ENCODE results near the gene TFDP2. TPM values are rescaled to one million over a fixed set of nuclear protein-coding genes. Genes with fewer than 3 reads are reported as not detected.
"Not testable (repeated sequence)": the region's sequence is repeated elsewhere in the genome, so short reads cannot be mapped to it uniquely, and the experiment has no call there.

TFDP2 gene
- total RNA-seq, 2 experiments from 2014 or later, result 21.2 to 22.8 TPM

DNA sequence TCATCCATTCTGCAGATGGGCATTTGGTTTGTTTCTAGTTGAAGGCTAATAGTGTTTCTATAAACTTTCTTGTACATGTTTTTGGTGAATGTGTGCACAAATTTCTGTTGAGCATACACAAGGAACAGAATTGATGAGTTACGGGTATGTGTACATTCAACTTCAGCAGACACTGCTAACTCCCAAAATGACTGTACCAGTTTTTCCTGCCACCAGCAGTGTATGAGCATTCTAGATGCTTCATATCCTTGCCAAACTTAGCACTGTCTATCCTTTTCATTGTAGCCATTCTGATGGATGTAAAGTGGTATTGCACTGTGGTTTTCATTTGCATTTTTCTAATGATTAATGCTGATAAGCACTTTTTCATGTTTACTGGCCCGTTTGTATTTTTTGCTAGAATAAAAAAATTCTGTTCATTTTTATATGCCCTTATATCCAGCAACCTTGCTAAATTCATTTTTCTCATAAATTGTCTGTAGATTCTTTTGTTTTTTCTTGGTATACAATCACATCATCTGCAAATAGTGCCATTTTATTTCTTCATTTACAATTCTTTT lies 162.7 kb downstream of the TFDP2 start:
- ChIA-PET POLR2A (no interaction called here), CTCF (interaction anchor here (0.6 kb wide), 1 partner anchor 31 kb away, joined by 3 read pairs; no protein-coding TSS in a partner anchor)
- DNase-seq, result no peak
- H3K27ac Mint-ChIP-seq, result no peak overlapping the region
- H3K9me3 Mint-ChIP-seq, result no peaks in the 10 kb centered on the region
- peaks cover 2% of the 10 kb centered on the region for H3K4me1 Mint-ChIP-seq
- no peaks in the 10 kb centered on the region for H3K27me3 Mint-ChIP-seq
- H3K36me3 Mint-ChIP-seq (ENCODE audit: low read depth), result no peaks in the 10 kb centered on the region
- no peak overlapping the region for H3K4me3 Mint-ChIP-seq

DNA sequence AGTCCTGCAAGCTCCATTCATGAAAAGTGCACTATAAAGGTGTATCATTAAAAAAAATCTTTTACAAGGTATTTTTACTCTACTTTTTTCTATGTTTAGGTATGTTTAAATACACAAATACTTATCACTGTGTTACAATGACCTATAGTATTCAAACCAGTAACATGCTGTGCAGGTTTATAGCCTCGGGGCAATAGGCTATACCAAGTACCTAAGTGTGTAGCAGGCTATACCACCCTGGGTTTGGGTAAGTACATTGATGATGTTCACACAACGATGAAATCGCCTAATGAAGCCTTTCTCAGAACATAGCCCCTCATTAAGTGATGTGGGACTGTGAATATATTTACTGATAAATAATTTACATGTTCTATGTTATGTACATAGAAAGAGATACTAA lies 168.3 kb downstream of the TFDP2 start:
- ChIA-PET CTCF (interaction anchor here (0.8 kb wide), 1 partner anchor 242 kb away, joined by 3 read pairs; no protein-coding TSS in a partner anchor), POLR2A (no interaction called here)
- Mint-ChIP-seq H3K4me1 (no peaks in the 10 kb centered on the region), H3K27ac (no peak overlapping the region), H3K36me3 (ENCODE audit: low read depth) (no peaks in the 10 kb centered on the region), H3K4me3 (no peak overlapping the region), H3K27me3 (no peaks in the 10 kb centered on the region), H3K9me3 (no peaks in the 10 kb centered on the region)
- DNase-seq, result no peak

DNA sequence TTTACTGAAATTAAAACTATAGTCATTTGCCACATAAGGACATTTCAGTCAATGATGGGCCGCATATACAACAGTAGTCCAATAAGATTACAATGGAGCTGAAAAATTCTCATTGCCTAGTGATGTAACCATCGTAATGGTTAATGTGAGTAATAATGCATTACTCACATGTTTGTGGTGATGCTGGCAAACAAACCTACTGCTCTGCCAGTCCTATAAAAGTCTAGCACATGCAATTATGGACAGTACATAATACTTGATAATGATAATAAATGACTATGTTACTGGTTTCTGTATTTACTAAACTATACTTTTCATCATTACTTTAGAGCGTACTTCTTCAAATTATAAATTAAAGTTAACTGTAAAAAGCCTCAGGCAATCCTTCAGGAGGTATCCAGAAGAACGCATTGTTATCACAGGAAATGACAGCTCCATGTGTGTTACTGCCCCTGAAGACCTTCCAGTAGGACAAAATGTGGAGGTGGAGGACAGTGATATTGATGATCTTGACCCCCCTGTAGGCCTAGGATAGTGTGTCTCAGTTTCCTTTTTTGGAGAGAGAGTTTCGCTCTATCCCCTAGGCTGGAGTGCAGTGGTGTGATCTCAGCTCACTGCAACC lies 170.2 kb downstream of the TFDP2 start:
- Mint-ChIP-seq H3K4me1 (no peaks in the 10 kb centered on the region), H3K4me3 (no peak overlapping the region), H3K27me3 (no peaks in the 10 kb centered on the region), H3K36me3 (ENCODE audit: low read depth) (no peaks in the 10 kb centered on the region), H3K27ac (no peak overlapping the region), H3K9me3 (no peaks in the 10 kb centered on the region)
- POLR2A ChIA-PET, result no interaction called here
- no peak for DNase-seq
- CTCF ChIA-PET, result interaction anchor here (0.5 to 0.6 kb wide), 2 partner anchors 13 to 334 kb away, joined by 3 read pairs; no protein-coding TSS in a partner anchor

DNA sequence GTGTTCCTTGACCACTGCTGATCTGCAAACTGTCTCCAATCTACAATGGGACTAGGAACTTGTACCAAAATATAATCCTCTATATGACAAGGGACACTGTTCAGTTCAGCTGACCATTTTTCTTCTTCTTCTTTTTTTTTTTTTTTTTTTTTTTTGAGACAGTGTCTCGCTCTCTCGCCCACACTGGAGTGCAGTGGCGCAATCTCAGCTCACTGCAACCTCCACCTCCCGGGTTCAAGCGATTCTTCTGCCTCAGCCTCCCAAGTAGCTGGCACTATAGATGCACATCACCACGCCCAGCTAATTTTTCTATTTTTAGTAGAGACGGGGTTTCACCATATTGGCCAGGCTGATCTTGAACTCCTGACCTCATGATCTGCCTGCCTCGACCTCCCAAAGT lies 174.6 kb downstream of the TFDP2 start:
- CTCF ChIA-PET, result interaction anchor here (0.7 kb wide), 1 partner anchor 12 kb away, joined by 3 read pairs; no protein-coding TSS in a partner anchor
- H3K27ac Mint-ChIP-seq; H3K4me1 Mint-ChIP-seq; H3K36me3 Mint-ChIP-seq (ENCODE audit: low read depth); H3K27me3 Mint-ChIP-seq; DNase-seq; H3K9me3 Mint-ChIP-seq; H3K4me3 Mint-ChIP-seq; POLR2A ChIA-PET: not testable (repeated sequence)

DNA sequence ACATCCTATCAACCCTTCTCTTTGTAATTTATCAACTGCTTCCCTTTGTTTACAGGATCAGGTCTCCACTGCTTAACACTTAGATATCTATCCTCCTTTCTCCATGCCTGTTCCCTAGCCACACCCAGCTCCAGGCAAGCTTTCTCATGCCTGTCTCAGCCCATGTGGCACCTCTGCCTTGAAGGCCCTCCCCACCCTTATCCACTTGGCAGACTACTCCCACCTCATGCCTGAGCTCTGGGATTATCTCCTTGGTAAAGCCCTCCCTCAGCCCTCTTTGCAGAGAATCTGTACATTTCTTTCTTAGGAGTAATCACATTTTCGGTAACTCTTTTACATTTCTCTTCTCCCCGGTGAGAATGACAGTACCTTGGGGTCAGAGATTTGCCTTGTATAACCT lies 176.9 kb downstream of the TFDP2 start:
- POLR2A ChIA-PET, result no interaction called here
- H3K9me3 Mint-ChIP-seq, result no peaks in the 10 kb centered on the region
- no peaks in the 10 kb centered on the region for H3K27me3 Mint-ChIP-seq
- H3K27ac Mint-ChIP-seq, result no peak overlapping the region
- DNase-seq, result no peak
- no peaks in the 10 kb centered on the region for H3K36me3 Mint-ChIP-seq (ENCODE audit: low read depth)
- CTCF ChIA-PET, result no interaction called here
- peaks cover 2% of the 10 kb centered on the region for H3K4me1 Mint-ChIP-seq
- no peak overlapping the region for H3K4me3 Mint-ChIP-seq

DNA sequence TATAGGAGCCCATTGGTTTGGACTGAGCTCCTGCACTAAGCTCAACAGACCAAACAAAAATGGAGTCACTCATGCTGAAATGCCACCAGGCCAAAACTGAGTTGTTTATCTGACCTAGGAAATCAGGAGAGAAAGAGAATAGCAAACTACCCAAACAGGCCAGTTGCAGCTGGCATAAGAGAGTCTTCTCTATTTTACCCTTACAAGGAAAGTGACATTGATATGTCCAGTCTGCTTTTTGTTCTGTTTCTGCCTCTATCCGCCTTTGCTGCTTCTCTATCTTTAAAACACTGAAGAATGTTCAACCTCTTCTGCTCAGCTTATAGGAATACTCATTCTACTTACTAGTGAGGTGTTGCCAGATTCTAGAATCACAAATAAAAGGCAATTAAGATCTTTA lies 177.8 kb downstream of the TFDP2 start:
- Mint-ChIP-seq H3K4me1 (peaks cover 2% of the 10 kb centered on the region), H3K4me3 (no peak overlapping the region), H3K27ac (no peak overlapping the region), H3K36me3 (ENCODE audit: low read depth) (no peaks in the 10 kb centered on the region), H3K27me3 (no peaks in the 10 kb centered on the region), H3K9me3 (no peaks in the 10 kb centered on the region)
- CTCF ChIA-PET, result no interaction called here
- DNase-seq, result no peak
- POLR2A ChIA-PET, result no interaction called here

DNA sequence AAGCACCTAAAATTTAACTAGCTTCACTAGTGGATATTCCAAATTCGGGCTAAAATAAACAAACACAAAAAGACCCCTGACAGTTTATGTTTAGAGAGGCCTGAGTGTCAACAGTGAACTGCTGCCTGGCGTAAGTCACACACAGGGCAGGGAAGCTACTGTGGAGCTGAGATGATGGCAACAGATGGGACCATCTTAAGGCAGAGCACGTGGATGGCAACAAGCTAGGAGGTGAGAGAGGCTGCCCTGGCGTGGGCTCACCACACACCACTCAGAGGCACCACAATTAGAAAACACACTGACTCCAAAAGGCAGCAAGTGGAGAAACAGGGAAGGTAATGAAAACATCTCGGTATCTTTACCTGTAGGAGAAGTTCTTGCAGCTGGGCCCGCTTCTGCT lies 179.6 kb downstream of the TFDP2 start:
- H3K4me3 Mint-ChIP-seq, result no peak overlapping the region
- H3K27me3 Mint-ChIP-seq, result no peaks in the 10 kb centered on the region

DNA sequence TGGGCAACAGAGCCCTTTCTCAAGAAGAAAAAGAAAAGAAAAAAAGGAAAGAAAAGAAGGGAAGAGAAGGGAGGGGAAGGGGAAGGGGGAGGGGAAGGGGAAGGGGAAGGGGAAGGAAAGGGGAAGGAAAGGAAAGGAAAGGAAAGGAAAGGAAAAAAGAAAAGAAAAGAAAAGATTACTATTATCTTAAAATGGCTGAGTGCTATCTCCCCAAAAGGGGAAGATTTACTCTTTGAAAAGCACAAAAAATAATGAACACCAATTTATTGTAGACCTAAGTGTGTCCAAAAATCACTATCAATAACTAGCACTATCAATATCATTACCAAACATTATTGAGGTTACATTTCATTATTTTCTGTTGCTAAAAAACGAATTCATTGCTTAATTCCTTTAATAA lies 183.9 kb downstream of the TFDP2 start:
- CTCF ChIA-PET, result interaction anchor here (1.0 to 1.4 kb wide), 2 partner anchors 37 to 223 kb away, joined by 3 read pairs; no protein-coding TSS in a partner anchor
- Mint-ChIP-seq H3K36me3 (ENCODE audit: low read depth) (no peaks in the 10 kb centered on the region), H3K27me3 (no peaks in the 10 kb centered on the region)

More for the DNA sequence above, 179.6 kb downstream of the TFDP2 start:
- Mint-ChIP-seq H3K36me3 (ENCODE audit: low read depth) (no peaks in the 10 kb centered on the region), H3K27ac (no peak overlapping the region), H3K9me3 (no peaks in the 10 kb centered on the region), H3K4me1 (peaks cover 2% of the 10 kb centered on the region)
- POLR2A ChIA-PET, result no interaction called here
- DNase-seq, result no peak
- CTCF ChIA-PET, result no interaction called here

DNA sequence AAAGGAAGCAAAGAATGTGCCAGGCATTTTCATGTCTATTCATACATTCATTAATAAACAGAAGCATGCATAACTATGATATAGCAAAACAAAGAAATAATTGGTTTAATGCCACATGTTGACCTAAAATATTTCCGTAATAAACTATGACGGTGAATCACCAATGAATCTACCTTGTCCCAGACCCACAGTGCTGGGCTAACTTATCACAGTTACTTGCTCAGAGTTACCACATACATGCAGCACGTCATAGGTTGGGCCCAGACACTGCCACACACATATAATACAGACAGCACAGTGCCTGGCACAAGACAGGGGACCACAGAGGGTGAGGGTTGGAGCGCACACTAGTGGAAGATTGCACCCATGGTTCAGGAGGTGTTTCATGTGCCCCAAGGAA lies 186.0 kb downstream of the TFDP2 start:
- Mint-ChIP-seq H3K36me3 (ENCODE audit: low read depth) (peaks cover 3% of the 10 kb centered on the region), H3K27me3 (no peaks in the 10 kb centered on the region), H3K4me1 (peaks cover 2% of the 10 kb centered on the region), H3K9me3 (no peaks in the 10 kb centered on the region), H3K4me3 (no peak overlapping the region), H3K27ac (no peak overlapping the region)
- no peak for DNase-seq
- ChIA-PET CTCF (interaction anchor here (0.6 to 1.6 kb wide), 4 partner anchors 9 to 319 kb away, joined by 3 to 5 read pairs (median 4); no protein-coding TSS in a partner anchor), POLR2A (no interaction called here)

More for the DNA sequence above, 183.9 kb downstream of the TFDP2 start:
- Mint-ChIP-seq H3K27ac (no peak overlapping the region), H3K9me3 (no peaks in the 10 kb centered on the region), H3K4me3 (no peak overlapping the region), H3K4me1 (peaks cover 2% of the 10 kb centered on the region)
- POLR2A ChIA-PET, result interaction anchor here (0.7 kb wide), 1 partner anchor 73 kb away, joined by 3 read pairs; no protein-coding TSS in a partner anchor
- DNase-seq, result no peak

DNA sequence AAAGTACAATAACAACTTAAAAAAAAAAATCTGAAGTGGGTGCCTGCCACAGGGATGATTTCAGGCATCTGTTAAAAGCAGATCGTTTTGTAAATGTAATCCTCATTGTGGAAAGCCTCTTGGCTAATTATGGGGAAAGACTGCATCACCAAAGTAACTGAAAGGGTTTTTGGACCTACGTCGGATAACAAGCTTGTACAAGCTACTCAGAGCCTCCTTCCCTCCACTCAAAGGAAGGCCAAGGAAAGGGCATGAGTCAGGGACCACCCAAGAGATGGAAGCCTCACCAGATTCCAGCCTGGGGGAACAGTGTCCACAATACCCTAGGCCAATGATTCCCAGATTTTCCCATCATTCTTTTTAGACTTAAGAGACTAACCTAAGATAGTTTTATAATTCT lies 188.6 kb downstream of the TFDP2 start:
- no peaks in the 10 kb centered on the region for H3K27me3 Mint-ChIP-seq
- no peaks in the 10 kb centered on the region for H3K4me1 Mint-ChIP-seq
- H3K9me3 Mint-ChIP-seq, result no peaks in the 10 kb centered on the region
- POLR2A ChIA-PET, result no interaction called here
- peaks cover 3% of the 10 kb centered on the region for H3K36me3 Mint-ChIP-seq (ENCODE audit: low read depth)
- no peak overlapping the region for H3K27ac Mint-ChIP-seq
- CTCF ChIA-PET, result interaction anchor here (1.4 kb wide), 1 partner anchor 454 kb away, joined by 3 read pairs; no protein-coding TSS in a partner anchor
- DNase-seq, result no peak
- no peak overlapping the region for H3K4me3 Mint-ChIP-seq

DNA sequence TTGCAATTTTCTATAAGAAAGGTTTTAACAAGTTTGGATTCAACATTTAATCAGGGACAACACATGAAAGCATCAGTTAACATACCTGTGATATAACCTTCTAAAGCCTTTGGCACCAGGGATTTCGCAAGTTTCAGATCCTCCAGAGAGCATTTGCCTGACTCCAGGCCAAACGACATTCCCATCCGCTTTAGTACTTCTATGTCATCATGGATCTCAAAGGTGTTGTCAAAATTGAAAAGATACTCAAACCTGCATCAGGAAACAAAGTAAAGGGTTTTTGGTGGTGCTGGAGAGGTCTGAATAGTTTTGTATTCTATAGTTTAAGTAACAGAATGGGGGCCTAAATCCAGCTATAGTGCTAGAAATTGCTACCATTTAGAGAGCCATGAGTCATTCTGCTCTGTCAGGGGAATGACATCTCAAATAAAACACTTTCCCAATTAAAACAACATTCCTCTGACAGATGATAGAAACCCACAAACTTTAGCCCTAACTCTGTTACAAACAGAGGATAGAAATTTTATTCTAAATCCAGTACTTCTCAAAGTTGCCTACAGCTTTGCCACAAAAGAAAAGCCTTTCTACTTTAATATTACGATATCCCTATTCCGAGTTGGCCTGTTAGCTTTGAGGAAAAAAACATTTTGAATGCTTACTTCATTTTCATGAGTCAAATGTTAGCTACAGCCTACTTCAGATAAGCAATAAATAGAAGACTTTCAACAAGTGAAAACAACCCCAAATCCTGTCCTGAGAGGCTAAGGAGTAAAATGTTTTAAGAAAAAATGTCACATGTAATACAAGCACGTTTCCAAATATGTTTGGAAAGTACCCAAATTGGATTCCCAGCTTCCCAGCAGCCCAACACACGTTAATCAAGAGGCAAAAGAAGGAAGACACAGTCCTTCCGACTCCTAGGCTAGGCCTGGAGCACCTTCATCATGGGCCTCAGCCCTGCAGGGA lies 189.5 kb downstream of the TFDP2 start:
- no peak for DNase-seq
- peaks cover 3% of the 10 kb centered on the region for H3K36me3 Mint-ChIP-seq (ENCODE audit: low read depth)
- H3K4me3 Mint-ChIP-seq, result no peak overlapping the region
- H3K4me1 Mint-ChIP-seq, result peaks cover 4% of the 10 kb centered on the region
- POLR2A ChIA-PET, result no interaction called here
- H3K27ac Mint-ChIP-seq, result no peak overlapping the region
- no peaks in the 10 kb centered on the region for H3K27me3 Mint-ChIP-seq
- H3K9me3 Mint-ChIP-seq, result no peaks in the 10 kb centered on the region
- CTCF ChIA-PET, result interaction anchor here (1.4 kb wide), 1 partner anchor 455 kb away, joined by 3 read pairs; no protein-coding TSS in a partner anchor

DNA sequence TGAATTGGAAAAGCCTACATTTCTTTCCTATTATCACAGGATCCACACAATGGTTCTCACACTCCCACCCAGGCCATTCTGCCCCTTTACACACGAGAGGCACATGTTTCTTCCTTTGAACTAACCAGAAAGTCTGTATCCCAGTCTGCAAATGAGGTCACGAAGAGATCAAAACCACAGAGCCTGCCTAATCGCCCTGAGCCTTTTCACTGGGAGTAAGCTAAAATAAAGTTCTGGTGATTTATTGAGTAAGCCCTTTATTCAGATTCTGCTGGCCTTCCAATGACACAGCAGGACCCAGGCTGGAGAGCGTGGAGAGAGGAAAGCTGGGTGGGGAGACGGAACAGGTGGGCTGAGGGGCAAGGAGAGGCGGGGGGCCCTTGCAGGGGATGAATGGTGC lies 194.2 kb downstream of the TFDP2 start:
- Mint-ChIP-seq H3K9me3 (no peaks in the 10 kb centered on the region), H3K4me1 (peaks cover 4% of the 10 kb centered on the region), H3K27me3 (no peaks in the 10 kb centered on the region), H3K36me3 (ENCODE audit: low read depth) (peaks cover 3% of the 10 kb centered on the region), H3K4me3 (no peak overlapping the region), H3K27ac (no peak overlapping the region)
- ChIA-PET CTCF (interaction anchor here (0.6 to 1.9 kb wide), 2 partner anchors 8 to 115 kb away, joined by 3 to 4 read pairs; no protein-coding TSS in a partner anchor), POLR2A (no interaction called here)
- DNase-seq, result no peak

DNA sequence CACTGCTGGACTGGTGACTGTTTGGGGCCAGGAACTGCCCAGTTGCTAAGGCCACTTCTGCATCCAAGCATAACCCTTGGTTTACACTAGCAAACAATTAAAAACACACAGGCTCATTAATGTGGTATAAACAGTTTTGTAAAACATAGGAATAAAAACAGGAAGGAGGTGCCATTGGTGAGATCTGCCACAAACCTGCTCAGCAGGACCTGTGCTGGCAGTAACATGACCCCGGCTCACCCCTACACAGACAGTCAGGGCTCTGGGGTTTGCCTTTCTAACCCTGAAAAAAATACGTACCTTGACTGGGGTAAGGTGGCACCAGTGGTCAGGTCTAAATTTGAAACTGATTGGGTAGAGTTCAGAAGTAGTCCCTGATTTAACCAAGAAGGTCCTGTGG lies 196.7 kb downstream of the TFDP2 start:
- Mint-ChIP-seq H3K4me3 (no peak overlapping the region), H3K27ac (no peak overlapping the region), H3K4me1 (peaks cover 4% of the 10 kb centered on the region), H3K27me3 (no peaks in the 10 kb centered on the region), H3K36me3 (ENCODE audit: low read depth) (no peaks in the 10 kb centered on the region), H3K9me3 (no peaks in the 10 kb centered on the region)
- DNase-seq, result no peak
- POLR2A ChIA-PET, result no interaction called here
- CTCF ChIA-PET, result interaction anchor here (0.7 kb wide), 1 partner anchor 155 kb away, joined by 3 read pairs; no protein-coding TSS in a partner anchor

All from activated CD4-positive, alpha-beta memory T cell treated with anti-CD3 and anti-CD28 coated beads, Interleukin-2, amount 10 ng/mL, durations not matched to agents 7 days and 5 days (primary cell).